ENCODE measurements around the gene ARHGAP6.

DNA sequence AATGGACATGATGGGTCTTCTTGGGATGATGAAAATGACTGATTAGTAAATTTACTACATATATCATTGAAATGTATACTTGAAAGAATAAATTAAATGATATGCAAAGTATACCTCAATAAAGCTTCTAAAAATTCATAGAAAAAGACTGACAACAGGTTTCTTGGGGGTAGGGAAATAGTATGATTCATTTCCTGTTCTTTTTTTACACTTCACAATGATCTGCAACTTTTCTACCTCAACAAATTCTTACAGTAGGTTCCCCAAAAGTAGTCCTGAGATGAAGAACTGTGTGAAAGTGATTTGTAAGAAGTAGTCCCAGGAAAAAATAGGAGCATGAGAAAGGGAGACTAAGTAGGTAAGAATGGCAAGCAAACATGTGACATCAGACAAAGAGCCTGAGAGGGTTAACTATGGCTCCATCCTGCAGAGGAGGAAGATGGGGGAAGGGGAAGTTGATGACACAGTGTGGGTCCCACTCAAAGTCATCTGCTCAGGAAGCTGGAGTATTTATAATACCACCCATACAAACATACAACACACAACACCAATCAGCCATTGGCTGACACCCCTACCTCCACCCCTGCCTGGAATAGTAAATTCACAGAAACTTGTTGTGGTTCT lies 73.9 kb downstream of the ARHGAP6 start:
- TF ChIP-seq CREB1 (IDR thresholded peaks at IDR 0.05; ENCODE audit: low read depth) (no peak), MAX (IDR thresholded peaks at IDR 0.05) (no peak), RAD21 (IDR thresholded peaks at IDR 0.05; ENCODE audit: low read depth) (no peak), EP300 (IDR thresholded peaks at IDR 0.05; ENCODE audit: borderline replicate concordance) (no peak), CEBPB (IDR thresholded peaks at IDR 0.05) (no peak), YY1 (IDR thresholded peaks at IDR 0.05; ENCODE audit: low read depth) (no peak), TCF12 (IDR thresholded peaks at IDR 0.05; ENCODE audit: low read depth) (no peak), NFIC (IDR thresholded peaks at IDR 0.05) (no peak), TEAD4 (IDR thresholded peaks at IDR 0.05) (no peak)
- TF ChIP-seq, protein P1, sequence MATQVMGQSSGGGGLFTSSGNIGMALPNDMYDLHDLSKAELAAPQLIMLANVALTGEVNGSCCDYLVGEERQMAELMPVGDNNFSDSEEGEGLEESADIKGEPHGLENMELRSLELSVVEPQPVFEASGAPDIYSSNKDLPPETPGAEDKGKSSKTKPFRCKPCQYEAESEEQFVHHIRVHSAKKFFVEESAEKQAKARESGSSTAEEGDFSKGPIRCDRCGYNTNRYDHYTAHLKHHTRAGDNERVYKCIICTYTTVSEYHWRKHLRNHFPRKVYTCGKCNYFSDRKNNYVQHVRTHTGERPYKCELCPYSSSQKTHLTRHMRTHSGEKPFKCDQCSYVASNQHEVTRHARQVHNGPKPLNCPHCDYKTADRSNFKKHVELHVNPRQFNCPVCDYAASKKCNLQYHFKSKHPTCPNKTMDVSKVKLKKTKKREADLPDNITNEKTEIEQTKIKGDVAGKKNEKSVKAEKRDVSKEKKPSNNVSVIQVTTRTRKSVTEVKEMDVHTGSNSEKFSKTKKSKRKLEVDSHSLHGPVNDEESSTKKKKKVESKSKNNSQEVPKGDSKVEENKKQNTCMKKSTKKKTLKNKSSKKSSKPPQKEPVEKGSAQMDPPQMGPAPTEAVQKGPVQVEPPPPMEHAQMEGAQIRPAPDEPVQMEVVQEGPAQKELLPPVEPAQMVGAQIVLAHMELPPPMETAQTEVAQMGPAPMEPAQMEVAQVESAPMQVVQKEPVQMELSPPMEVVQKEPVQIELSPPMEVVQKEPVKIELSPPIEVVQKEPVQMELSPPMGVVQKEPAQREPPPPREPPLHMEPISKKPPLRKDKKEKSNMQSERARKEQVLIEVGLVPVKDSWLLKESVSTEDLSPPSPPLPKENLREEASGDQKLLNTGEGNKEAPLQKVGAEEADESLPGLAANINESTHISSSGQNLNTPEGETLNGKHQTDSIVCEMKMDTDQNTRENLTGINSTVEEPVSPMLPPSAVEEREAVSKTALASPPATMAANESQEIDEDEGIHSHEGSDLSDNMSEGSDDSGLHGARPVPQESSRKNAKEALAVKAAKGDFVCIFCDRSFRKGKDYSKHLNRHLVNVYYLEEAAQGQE (IDR thresholded peaks at IDR 0.05; ENCODE audit: low read depth) = no peak
